Activated naive CD4-positive, alpha-beta T cell treated with anti-CD3 and anti-CD28 coated beads, Interleukin-2, amount 50 U/mL, for 72 hours (primary cell): Measurements from ENCODE around the gene STAT1. TPM values are rescaled to one million over a fixed set of nuclear protein-coding genes. Genes with fewer than 3 reads are reported as not detected.
A peak's percentile ranks its signal among the peaks of the same experiment; 100 is the strongest.
"Not testable (repeated sequence)": the region's sequence is repeated elsewhere in the genome, so short reads cannot be mapped to it uniquely, and the experiment has no call there.

ENCODE experiments used
- ATAC-seq, 2 donors: fragments of 150-1000 bp; cut with Tn5 transposase; 2 replicates each; pipeline ENCODE4 v1.10.0; 2021; ENCODE audit warnings: mild to moderate bottlenecking in 2 of 2, moderate library complexity in 2 of 2
- DNase-seq, 2 donors: peaks; one replicate each; pipeline ENCODE4 v3.0.0; 2021 to 2022; ENCODE audit warnings: low spot score in 2 of 2
- H3K27ac Mint-ChIP-seq, 2 donors: one replicate each; pipeline ENCODE4 v1.8.0; 2022; ENCODE audit warnings: mild to moderate bottlenecking in 2 of 2, mixed read lengths in 2 of 2
- H3K36me3 Mint-ChIP-seq, 2 donors: one replicate each; pipeline ENCODE4 v1.8.0; 2022; ENCODE audit warnings: mixed read lengths in 2 of 2
- H3K9me3 Mint-ChIP-seq, 2 donors: one replicate each; pipeline ENCODE4 v1.8.0; 2022; ENCODE audit warnings: mixed read lengths in 2 of 2
- total RNA-seq, 2 donors: library from RNA; stranded (reverse); gene quantifications; one replicate each; pipeline ENCODE4 v1.2.3, GENCODE V29; 2022

STAT1 gene
- total RNA-seq, 2 donors from 2014 or later: 230 to 510 TPM

GRCh38 chr2:190964170-190964795 lies 49.7 kb downstream of the STAT1 start:
- no peaks in the 10 kb centered on the region for H3K9me3 Mint-ChIP-seq
- H3K27ac Mint-ChIP-seq: peak overlapping the region; percentile 31 to 72
- peaks cover 12 to 51% of the 10 kb centered on the region in 2 donors for H3K36me3 Mint-ChIP-seq
- DNase-seq (no peak), ATAC-seq (peak in 1 of 2 donors; percentile 21)

- DNase-seq (no peak), ATAC-seq (no peak)
- H3K36me3 Mint-ChIP-seq: peaks cover 12 to 50% of the 10 kb centered on the region in 2 donors
- no peaks in the 10 kb centered on the region for H3K9me3 Mint-ChIP-seq
- H3K27ac Mint-ChIP-seq: peak overlapping the region in 1 of 2 donors; percentile 51
These were observed 50.9 kb downstream of the STAT1 start for GRCh38 chr2:190963088-190963487.

- no peak for DNase-seq
- H3K9me3 Mint-ChIP-seq: no peaks in the 10 kb centered on the region
- ATAC-seq: peak; percentile 31 to 47
- H3K27ac Mint-ChIP-seq: peak overlapping the region; percentile 17 to 63
- peaks cover 12 to 53% of the 10 kb centered on the region in 2 donors for H3K36me3 Mint-ChIP-seq
These were observed 52.0 kb downstream of the STAT1 start for GRCh38 chr2:190961918-190962487.

- peaks cover 12 to 62% of the 10 kb centered on the region in 2 donors for H3K36me3 Mint-ChIP-seq
- H3K9me3 Mint-ChIP-seq, DNase-seq, ATAC-seq: not testable (repeated sequence)
- peak overlapping the region in 1 of 2 donors; percentile 72 for H3K27ac Mint-ChIP-seq
These were observed 52.9 kb downstream of the STAT1 start for GRCh38 chr2:190961117-190961516.

GRCh38 chr2:190959911-190960788 lies 53.8 kb downstream of the STAT1 start:
- Mint-ChIP-seq H3K9me3 (peaks cover 0 to 9% of the 10 kb centered on the region in 2 donors), H3K36me3 (peaks cover 12 to 65% of the 10 kb centered on the region in 2 donors), H3K27ac (peak overlapping the region in 1 of 2 donors; percentile 72)
- ATAC-seq (peak; percentile 23 to 37), DNase-seq (no peak)

GRCh38 chr2:190953257-190953656 lies 60.7 kb downstream of the STAT1 start:
- Mint-ChIP-seq H3K36me3 (peaks cover 0 to 27% of the 10 kb centered on the region in 2 donors), H3K27ac (no peak overlapping the region), H3K9me3 (peaks cover 0 to 9% of the 10 kb centered on the region in 2 donors)
- no peak for ATAC-seq
- DNase-seq: no peak

- DNase-seq (no peak), ATAC-seq (peak in 1 of 2 donors; percentile 19)
- Mint-ChIP-seq H3K36me3 (peaks cover 0 to 1% of the 10 kb centered on the region in 2 donors), H3K27ac (no peak overlapping the region), H3K9me3 (no peaks in the 10 kb centered on the region)
These were observed 63.4 kb downstream of the STAT1 start for GRCh38 chr2:190950566-190950991.

GRCh38 chr2:190948671-190949070 lies 65.3 kb downstream of the STAT1 start:
- Mint-ChIP-seq H3K9me3 (no peaks in the 10 kb centered on the region), H3K36me3 (no peaks in the 10 kb centered on the region), H3K27ac (no peak overlapping the region)
- ATAC-seq: peak; percentile 58 to 82
- no peak for DNase-seq

- peak overlapping the region in 1 of 2 donors; percentile 45 for H3K27ac Mint-ChIP-seq
- ATAC-seq (peak; percentile 51 to 73), DNase-seq (no peak)
These were observed 66.2 kb downstream of the STAT1 start for GRCh38 chr2:190947711-190948251.

GRCh38 chr2:190947141-190947540 lies 66.8 kb downstream of the STAT1 start:
- Mint-ChIP-seq H3K36me3 (no peaks in the 10 kb centered on the region), H3K9me3 (no peaks in the 10 kb centered on the region), H3K27ac (no peak overlapping the region)
- no peak for ATAC-seq
- no peak for DNase-seq

More at GRCh38 chr2:190947711-190948251, 66.2 kb downstream of the STAT1 start:
- H3K36me3 Mint-ChIP-seq: no peaks in the 10 kb centered on the region
- H3K9me3 Mint-ChIP-seq: no peaks in the 10 kb centered on the region

GRCh38 chr2:190943706-190944105 lies 70.3 kb downstream of the STAT1 start:
- no peaks in the 10 kb centered on the region for H3K36me3 Mint-ChIP-seq
- H3K9me3 Mint-ChIP-seq: no peaks in the 10 kb centered on the region
- no peak for ATAC-seq

GRCh38 chr2:190942697-190943096 lies 71.3 kb downstream of the STAT1 start:
- H3K36me3 Mint-ChIP-seq: no peaks in the 10 kb centered on the region
- no peak for DNase-seq
- H3K9me3 Mint-ChIP-seq: no peaks in the 10 kb centered on the region
- no peak overlapping the region for H3K27ac Mint-ChIP-seq
- peak in 1 of 2 donors; percentile 4 for ATAC-seq

More at GRCh38 chr2:190943706-190944105, 70.3 kb downstream of the STAT1 start:
- H3K27ac Mint-ChIP-seq: no peak overlapping the region
- DNase-seq: no peak

- H3K9me3 Mint-ChIP-seq: no peaks in the 10 kb centered on the region
- ATAC-seq: peak in 1 of 2 donors; percentile 45
- H3K36me3 Mint-ChIP-seq: no peaks in the 10 kb centered on the region
- no peak for DNase-seq
- no peak overlapping the region for H3K27ac Mint-ChIP-seq
These were observed 72.4 kb downstream of the STAT1 start for GRCh38 chr2:190941571-190941970.

- no peak overlapping the region for H3K27ac Mint-ChIP-seq
- ATAC-seq (no peak), DNase-seq (no peak)
- no peaks in the 10 kb centered on the region for H3K9me3 Mint-ChIP-seq
- no peaks in the 10 kb centered on the region for H3K36me3 Mint-ChIP-seq
These were observed 73.5 kb downstream of the STAT1 start for GRCh38 chr2:190940454-190940853.

GRCh38 chr2:190938771-190939335 lies 75.1 kb downstream of the STAT1 start:
- Mint-ChIP-seq H3K9me3 (no peaks in the 10 kb centered on the region), H3K36me3 (no peaks in the 10 kb centered on the region), H3K27ac (no peak overlapping the region)
- no peak for ATAC-seq
- no peak for DNase-seq

GRCh38 chr2:190935054-190935453 lies 78.9 kb downstream of the STAT1 start:
- Mint-ChIP-seq H3K9me3 (no peaks in the 10 kb centered on the region), H3K27ac (no peak overlapping the region), H3K36me3 (peaks cover 0 to 14% of the 10 kb centered on the region in 2 donors)
- no peak for ATAC-seq
- no peak for DNase-seq
